Keratinocyte (primary cell): ENCODE results near the gene FBN1.

ENCODE experiments used
- EZH2 ChIP-seq: IDR thresholded peaks from one replicate; pipeline ENCODE4 v1.6.1; 2012; ENCODE audit warnings: inconsistent platforms, mild to moderate bottlenecking, low read length, moderate library complexity
- TF ChIP-seq, protein P1 (sequence below), 3 experiments: IDR thresholded peaks in 1 of 3; conservative IDR thresholded peaks in 1 of 3; optimal IDR thresholded peaks in 1 of 3; 2 replicates in 2 of 3; 3 replicates in 1 of 3; pipeline versions ENCODE3 to v1.5.1; 2011; ENCODE audit warnings: low read length in 3 of 3, mild to moderate bottlenecking in 3 of 3, moderate library complexity in 2 of 3, control low read depth in 1 of 3, inconsistent platforms in 1 of 3; ENCODE audit not compliant: insufficient read depth in 2 of 3; ENCODE audit errors: extremely low read depth in 1 of 3

DNA sequence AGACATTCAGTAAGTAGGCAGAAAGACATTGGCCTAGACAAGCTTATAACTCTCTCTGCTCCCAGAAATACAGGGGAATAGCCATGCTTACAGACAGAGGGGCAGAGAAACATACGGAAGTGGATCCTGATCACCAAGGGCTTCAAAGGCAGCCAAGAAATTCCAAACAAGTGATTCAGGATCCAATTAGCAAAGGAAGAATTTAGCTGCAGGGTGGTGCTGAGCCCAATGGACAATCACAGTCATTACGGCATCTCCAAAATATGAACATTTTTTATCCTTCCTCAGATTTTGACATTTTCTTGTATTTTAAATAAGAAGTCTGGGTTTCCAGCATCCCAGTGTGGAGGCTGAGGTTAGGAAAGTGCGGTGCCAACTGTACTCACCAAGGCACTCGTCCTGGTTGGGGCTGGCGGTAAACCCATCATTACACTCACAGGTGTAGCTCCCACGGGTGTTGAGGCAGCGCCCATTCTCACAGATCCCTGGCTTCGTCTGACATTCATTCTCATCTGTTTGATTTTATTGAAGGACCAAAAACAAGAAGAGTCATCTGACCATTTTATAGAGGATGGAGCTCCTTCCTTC lies 217.5 kb downstream of the FBN1 start:
- no peak for TF ChIP-seq EZH2
- TF ChIP-seq, protein P1, sequence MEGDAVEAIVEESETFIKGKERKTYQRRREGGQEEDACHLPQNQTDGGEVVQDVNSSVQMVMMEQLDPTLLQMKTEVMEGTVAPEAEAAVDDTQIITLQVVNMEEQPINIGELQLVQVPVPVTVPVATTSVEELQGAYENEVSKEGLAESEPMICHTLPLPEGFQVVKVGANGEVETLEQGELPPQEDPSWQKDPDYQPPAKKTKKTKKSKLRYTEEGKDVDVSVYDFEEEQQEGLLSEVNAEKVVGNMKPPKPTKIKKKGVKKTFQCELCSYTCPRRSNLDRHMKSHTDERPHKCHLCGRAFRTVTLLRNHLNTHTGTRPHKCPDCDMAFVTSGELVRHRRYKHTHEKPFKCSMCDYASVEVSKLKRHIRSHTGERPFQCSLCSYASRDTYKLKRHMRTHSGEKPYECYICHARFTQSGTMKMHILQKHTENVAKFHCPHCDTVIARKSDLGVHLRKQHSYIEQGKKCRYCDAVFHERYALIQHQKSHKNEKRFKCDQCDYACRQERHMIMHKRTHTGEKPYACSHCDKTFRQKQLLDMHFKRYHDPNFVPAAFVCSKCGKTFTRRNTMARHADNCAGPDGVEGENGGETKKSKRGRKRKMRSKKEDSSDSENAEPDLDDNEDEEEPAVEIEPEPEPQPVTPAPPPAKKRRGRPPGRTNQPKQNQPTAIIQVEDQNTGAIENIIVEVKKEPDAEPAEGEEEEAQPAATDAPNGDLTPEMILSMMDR (optimal IDR thresholded peaks at IDR 0.05 in 1 of 3, IDR thresholded peaks at IDR 0.05 in 1 of 3, conservative IDR thresholded peaks at IDR 0.05 in 1 of 3; ENCODE audit: extremely low read depth in 1 of 3, insufficient read depth in 2 of 3, low read length in 3 of 3), result no peak
